Measurements from ENCODE around the gene MADCAM1.

Gene MADCAM1

GRCh38 chr19:532561-533363 is 36.5 kb downstream of the MADCAM1 start:
- peak; percentile 55 for DNase-seq

DNA sequence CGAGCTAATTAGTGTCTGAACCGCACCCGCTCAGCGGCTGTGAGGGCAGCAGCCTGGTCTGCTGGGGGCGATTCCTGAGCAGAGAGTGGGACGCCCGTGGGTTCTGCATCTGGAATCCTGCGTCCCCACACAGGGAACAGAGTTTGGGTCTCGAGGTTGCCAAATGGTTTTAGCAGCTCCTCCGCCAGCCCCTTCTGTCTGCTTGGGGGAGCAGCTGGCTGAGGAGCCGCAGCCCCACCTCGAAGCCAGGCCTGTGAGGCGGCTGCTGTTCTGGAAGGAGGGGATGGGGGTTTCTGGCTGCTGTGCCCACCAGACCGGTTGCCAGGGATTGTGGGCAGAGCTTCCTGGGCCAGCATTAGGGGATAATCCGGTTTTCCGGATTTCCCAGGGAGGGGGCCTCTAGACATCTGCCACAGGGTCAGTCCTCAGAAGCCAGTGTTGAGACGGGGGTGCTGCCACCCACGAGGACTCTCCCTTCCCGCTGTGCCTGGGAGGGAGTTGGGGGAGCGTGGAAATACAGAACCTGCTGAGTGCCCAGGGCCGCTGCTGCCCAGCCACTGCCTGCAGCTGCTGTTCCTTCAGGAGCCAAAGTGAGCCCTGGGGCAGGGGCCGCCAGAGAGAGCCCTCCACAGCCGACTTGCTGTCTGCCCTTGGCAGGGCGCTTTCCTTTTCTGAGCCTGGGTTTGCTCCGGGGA is 37.2 kb downstream of the MADCAM1 start:
- DNase-seq, result no peak

GRCh38 chr19:534088-534487 is 37.8 kb downstream of the MADCAM1 start:
- DNase-seq, result no peak

GRCh38 chr19:535017-535835 is 38.9 kb downstream of the MADCAM1 start:
- no peak for DNase-seq

GRCh38 chr19:536031-536880 is 40.0 kb downstream of the MADCAM1 start:
- no peak for DNase-seq

GRCh38 chr19:536881-537404 is 40.7 kb downstream of the MADCAM1 start:
- DNase-seq, result no peak

DNA sequence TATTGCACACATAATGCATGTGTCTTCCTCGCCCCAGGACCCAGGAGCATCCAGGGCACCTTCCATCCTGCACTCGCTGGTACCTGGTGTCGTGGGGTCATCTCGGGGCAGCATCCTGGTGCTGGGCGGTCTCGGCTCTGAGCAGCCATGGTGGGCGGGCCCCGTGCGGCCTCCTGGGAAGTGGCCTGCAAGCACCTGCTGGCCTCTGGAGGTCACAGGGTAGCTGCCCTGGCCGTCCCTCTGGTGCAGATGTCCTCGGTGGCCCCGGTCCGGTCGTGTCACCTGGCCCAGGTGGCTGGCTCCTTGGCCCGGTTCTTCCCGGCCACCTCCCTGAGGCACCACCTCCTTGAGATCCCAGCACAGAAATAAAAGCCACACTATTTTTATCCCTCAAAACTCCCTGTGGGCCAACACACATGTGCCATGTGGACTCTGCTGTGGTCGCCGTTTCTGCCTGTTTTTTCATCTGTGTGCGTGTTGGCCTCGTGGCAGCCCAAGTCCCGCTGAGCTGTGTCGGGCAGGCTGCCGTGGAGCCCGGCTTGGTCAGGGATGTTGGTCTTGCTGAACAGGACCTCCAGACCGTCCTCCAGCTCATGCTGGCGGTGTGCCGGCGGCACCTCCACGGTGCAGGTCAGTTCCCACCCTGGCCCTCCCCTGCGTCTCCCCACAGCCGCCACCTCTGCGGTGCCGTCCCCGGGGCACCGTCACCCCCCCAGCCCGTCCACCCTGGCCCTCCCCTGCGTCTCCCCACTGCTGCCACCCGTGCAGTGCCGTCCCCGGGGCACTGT is 42.5 kb downstream of the MADCAM1 start:
- no peak for DNase-seq

DNA sequence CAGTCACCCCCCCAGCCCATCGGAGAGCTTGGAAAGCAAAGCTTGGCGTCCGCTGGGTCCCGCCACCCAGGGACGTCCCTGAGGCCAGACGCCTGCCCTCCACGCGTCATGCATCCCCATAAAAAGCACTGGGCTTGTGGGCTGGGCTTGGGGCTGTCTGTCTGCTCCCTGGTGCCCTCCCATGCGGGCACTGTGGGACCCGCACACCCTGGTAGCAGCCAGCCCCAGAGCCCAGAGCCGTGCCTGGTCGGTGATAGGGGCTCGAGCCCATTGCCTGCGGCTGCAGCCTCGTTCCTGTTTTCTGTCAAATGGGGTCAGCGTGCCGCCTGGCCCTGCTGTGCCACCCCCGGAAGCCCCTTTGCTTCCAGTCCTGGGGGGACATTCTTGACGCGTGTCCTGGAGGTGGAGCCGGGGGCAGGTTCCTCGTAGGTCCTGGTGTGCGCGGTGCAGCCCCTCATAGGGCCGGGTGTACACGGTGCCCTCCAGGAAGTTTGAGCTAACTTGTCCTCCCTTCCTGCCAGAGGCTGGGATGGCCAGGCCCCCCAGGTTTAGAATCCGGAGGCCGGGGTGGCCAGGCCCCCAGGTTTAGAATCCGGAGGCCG is 43.2 kb downstream of the MADCAM1 start:
- DNase-seq, result no peak

- no peak for DNase-seq
Measured at GRCh38 chr19:540867-541637, 44.8 kb downstream of the MADCAM1 start.

DNA sequence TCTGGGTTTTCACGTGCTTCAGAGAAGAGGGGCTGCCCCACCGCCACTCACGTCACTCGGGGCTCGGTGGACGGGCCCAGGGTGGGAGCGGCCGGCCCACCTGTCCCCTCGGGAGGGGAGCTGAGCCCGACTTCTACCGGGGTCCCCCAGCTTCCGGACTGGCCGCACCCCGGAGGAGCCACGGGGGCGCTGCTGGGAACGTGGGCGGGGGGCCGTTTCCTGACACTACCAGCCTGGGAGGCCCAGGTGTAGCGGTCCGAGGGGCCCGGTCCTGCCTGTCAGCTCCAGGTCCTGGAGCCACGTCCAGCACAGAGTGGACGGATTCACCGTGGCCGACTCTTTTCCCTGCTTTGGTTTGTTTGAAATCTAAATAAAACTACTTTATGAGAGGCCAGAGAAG is 45.4 kb downstream of the MADCAM1 start:
- DNase-seq, result no peak

- no peak for DNase-seq
Measured at GRCh38 chr19:542173-542866, 46.0 kb downstream of the MADCAM1 start.

DNA sequence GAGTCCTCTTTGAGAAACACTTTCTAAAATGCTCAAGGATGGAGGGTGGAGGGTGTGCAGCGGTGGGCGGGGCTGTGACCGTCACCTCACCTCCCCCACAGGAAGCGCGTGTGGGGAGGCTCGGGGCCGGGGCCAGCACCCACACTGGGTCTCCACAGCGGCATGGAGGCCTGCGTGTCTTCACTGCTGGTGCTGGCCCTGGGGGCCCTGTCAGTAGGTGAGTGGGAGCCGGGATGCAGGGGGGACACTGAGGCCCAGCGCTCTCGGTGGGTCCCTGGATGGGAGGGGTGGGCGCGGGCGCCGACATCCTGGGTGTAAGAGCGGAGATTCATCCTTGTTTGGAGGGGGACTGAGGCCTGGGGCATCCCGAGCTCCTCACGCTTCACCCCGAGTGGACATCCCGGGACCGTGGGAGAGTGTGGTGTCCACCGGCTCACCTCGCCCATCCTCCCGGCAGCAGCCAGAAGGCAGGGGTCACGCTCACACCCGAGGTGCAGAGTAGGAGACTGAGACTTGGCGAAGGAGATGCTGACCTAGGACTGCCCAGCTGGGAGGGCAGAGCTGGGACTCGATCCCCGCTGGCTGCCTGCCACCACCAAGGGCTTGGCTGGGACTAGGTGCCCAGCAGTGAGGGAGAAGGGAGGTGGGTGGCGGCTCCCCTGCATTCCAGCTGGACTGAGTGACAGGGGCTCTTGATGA is 47.8 kb downstream of the MADCAM1 start, which contains the start of gene GZMM:
Gene GZMM (plus strand): TSS at position 144 of the 699 bp plus-strand sequence. CDS start 19 bp downstream, at position 163.
- peak; percentile 76 for DNase-seq

DNA sequence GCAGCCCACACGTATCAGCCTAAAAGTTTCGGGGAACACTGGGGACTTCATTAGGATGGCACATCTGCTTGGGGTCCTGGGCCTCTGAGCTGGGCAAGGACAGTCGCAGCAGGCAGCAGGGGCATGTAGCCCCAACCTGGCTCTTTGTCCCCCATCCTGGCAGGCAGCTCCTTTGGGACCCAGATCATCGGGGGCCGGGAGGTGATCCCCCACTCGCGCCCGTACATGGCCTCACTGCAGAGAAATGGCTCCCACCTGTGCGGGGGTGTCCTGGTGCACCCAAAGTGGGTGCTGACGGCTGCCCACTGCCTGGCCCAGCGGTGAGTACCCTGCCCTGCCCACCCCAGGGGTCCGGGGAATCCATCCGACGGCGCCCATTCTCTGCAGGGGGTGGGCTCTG is 50.8 kb downstream of the MADCAM1 start:
- no peak for DNase-seq

DNA sequence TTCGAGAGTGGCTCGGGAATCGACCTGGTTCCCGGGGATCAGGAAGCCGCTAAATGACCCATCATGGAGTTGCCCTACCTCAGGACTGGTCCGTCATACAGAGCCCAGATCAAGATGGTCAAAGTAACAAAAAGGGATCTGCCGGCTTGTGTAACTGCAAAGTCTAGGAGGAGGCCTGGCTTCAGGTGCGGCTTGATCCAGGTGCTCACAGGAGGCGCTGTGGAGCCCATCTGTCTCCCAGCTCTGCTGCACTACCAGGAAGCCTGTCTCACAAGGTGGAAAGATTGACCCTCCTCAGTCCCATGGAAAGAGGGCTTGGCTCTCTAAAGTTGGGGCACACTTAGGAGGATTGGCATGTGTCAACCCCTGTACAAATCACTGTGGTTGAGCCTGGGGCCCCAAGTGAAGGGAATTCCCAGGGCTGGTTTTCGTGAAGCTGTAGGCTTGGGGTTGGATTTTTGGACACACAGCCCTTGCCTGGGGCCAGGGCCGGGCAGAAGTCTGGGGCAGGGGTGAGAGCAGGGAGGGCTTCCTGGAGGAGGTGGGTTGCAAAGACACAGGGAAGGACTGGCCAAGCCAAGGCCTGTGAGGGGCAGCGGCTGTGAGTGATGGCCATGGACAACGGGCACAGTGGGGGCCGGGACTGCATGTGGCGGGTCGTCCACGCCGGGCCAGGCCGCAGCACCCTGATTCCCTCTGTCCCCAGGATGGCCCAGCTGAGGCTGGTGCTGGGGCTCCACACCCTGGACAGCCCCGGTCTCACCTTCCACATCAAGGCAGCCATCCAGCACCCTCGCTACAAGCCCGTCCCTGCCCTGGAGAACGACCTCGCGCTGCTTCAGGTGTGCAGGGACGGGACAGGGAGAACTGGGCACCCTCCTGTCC is 51.8 kb downstream of the MADCAM1 start:
- DNase-seq, result no peak

GRCh38 chr19:548886-549830 is 52.9 kb downstream of the MADCAM1 start:
- DNase-seq, result no peak

- DNase-seq, result no peak
Measured at GRCh38 chr19:554817-555216, 58.5 kb downstream of the MADCAM1 start.
